HEK293T (cell line): ENCODE measurements around the gene TUBB8B.
"Not testable (repeated sequence)": the region's sequence is repeated elsewhere in the genome, so short reads cannot be mapped to it uniquely, and the experiment has no call there.

Experiments used
- BHLHE40 ChIP-seq: fragments of 450-650 bp; IDR thresholded peaks from 2 replicates; pipeline ENCODE4 v1.6.1; 2016; ENCODE audit warnings: mild to moderate bottlenecking, moderate library complexity, borderline replicate concordance
- ELF4 ChIP-seq: fragments of 450-650 bp; IDR thresholded peaks from 2 replicates; pipeline ENCODE4 v1.6.1; 2017; ENCODE audit warnings: antibody characterized with exemption
- FOXK2 ChIP-seq: fragments of 450-650 bp; IDR thresholded peaks from 2 replicates; pipeline ENCODE4 v1.6.1; 2016; ENCODE audit warnings: mild to moderate bottlenecking
- FOXM1 ChIP-seq: fragments of 450-650 bp; IDR thresholded peaks from 2 replicates; pipeline ENCODE4 v1.6.1; 2017; ENCODE audit warnings: mild to moderate bottlenecking, borderline replicate concordance
- SP1 ChIP-seq: fragments of 450-650 bp; IDR thresholded peaks from 2 replicates; pipeline ENCODE4 v1.6.1; 2017
- SUZ12 ChIP-seq: fragments of 450-650 bp; IDR thresholded peaks from 2 replicates; pipeline ENCODE4 v1.6.1; 2016; ENCODE audit warnings: mild to moderate bottlenecking

- not testable (repeated sequence) for TF ChIP-seq FOXK2, SP1, BHLHE40, SUZ12, ELF4, FOXM1
Observed at GRCh38 chr18:67701-68100, 18.3 kb upstream of the TUBB8B start.
